ENCODE measurements around the gene ATP1A3.
A peak's percentile ranks its signal among the peaks of the same experiment; 100 is the strongest.
"Not testable (repeated sequence)": the region's sequence is repeated elsewhere in the genome, so short reads cannot be mapped to it uniquely, and the experiment has no call there.

ATP1A3 gene

DNA sequence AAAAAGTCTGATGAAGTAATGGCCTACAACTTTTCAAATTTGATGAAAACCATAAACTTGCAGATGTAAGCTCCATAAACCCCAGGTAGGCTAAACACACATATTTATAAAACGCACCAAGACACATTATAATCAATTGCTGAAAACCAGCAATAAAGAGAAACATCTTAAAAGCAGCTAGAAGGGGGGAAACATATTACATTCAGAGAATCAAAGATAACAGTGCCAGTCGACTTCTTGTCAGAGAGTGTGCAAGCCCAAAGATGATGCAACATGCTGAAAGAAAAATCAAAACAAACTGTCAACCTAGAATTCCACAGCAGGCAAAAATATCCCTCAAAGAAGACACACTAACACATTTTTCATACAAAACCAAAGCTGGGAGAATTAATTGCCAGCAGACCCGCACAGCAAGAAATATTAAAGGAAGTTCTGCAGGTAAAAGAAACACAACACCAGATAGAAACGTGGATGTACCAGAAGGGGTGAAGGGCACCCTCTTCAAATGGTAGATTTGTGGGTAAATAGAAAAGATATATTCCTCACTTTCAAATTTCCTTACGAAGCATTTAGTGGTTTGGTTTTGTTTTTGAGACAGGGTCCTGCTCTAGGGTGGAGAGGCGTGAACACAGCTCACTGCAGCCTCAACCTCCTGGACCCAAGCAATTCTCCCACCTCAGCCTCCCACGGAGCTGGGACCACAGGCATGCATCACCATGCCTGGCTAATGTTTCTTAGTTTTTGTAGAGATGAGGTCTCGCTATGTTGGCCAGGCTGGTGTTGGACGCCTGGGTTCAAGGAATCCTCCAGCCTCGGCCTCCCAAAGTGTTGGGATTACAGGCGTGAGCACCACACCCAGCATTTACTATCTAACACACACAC lies 16.5 kb upstream of the ATP1A3 start:
- DNase-seq (ENCODE audit: low read depth in 2 of 2), result no peak

DNA sequence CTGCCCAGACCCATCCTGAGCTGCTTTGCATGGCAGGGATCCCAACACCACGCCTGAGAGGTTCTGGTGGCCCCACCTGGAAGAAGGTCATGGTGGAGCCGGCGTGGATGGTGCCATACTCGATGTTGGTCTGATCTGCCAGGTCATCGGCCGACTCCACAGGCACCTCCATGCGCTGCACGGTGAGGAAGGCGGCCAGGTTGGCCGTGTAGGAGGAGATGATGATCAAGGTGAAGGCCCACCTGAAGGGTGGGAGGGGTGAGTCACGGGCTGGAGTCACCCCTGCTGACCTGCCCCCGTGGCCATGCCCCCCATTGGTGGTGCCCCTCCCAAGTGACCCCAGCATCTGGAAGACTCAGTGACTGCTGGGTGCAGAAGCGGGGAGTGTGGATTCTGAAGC lies 12.5 kb upstream of the ATP1A3 start:
- DNase-seq (ENCODE audit: low read depth in 2 of 2), result no peak

DNA sequence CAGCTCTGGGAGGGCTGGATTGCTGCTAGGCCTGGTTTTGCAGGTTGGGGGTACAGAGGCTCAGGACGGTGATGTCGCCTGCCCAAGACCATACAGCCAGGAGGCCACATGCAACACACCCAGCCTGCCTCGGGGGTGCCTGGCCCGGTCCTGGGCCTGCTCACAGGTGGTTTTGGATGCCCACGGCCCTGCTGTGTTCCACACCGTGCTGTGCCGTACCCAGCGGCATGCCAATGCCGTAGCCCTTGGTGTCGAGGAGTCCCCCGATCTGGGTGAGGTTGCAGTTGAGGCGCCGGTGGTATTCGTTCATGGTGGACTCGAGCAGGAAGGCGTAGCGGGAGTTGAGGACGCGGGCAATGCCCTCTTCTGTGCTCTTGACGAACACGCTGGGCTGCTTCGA lies 11.5 kb upstream of the ATP1A3 start:
- no peak for DNase-seq (ENCODE audit: low read depth in 2 of 2)

DNA sequence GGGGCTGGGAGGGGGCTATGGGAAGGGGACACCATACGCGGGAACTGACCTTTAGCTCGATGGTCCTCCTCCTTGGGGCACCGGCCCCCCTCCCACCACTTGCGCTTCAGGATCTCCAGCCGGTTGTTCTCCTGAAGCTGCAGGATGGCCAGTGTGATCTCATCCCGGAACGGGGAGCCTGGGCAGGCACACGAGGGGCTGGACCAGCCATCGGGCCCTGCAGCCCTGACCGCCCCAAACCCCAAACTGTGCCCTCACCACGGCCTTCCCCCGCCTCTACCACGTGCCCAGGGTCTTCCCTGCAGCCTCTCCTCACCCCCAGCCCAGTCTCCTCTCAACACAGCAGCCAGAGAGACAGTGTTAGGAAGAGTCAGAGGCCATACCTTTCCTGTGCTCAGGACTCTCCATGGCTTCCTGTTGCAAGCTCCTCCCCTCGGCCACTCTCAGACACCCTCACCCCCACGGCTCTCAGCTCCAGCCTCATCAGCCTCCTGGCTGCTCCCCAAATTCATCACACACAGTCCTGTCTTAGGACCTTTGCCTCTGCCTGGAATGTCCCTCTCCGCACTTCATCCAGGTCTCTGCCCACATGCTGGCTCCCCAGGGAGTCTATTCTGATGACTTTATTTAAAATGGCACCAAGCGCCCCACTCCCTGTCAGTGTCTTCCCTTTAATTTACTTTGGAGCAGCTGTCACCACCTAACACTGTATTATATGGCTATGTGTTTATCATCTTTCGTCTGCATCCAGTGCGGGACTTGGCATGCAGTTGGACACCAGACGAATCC lies 9.7 kb upstream of the ATP1A3 start:
- no peak for DNase-seq (ENCODE audit: low read depth in 2 of 2)

DNA sequence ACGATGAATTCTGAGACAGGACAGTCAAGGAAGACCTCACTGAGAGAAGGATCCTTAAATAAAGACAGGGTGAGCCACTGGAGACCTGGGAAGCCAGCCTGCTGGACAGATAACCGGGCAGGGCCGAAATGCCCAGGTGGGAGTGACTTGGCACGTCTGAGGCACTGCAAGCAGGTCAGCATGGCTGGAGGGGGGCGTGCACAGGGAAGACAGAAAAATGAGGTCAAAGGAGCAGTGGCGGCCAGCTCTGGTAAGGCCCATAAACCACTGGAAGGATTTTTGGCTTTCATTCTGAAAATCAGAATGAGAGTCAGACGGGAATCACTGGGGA lies 5.8 kb upstream of the ATP1A3 start:
- DNase-seq (ENCODE audit: low read depth in 2 of 2), result no peak

DNA sequence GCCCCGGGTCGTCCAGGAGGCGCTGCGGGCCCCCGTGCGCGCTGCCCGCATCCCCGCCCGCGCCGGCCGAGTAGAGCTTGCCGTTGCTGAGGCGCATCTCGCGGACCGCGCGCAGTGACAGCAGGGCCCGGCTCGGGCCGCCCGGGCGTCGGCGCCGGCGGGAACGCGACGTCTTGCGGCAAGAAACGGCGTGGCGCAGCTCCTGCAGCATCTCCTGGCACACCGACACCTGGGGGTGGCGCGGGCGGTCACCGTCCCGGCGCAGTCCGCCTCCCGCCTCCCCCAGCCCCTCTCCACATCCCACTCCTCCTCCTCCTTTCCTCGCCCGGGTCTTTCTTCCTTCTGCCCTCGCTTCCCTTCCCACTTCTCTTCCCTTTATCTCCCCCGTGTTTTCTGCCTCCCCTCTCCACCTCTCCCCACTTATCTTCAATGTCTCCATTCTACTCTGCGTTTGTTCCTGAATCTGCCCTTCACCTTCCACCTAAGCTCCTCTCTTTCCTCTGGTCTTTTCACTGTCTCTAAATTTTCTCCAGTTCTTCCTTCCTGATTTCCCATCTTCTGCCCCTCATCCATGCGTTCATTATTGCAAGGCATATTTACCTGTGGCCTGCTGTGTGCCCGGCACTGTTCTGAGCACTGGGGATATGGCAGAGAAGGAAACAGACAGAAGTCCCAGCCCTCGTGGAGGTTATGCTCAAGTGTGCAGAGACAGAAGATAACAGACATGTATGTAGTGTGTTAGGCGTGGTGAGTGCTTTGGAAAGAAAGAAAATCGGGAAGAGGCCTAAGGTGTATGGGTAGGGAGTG lies 5.2 kb upstream of the ATP1A3 start:
- DNase-seq (ENCODE audit: low read depth in 2 of 2), result no peak

DNA sequence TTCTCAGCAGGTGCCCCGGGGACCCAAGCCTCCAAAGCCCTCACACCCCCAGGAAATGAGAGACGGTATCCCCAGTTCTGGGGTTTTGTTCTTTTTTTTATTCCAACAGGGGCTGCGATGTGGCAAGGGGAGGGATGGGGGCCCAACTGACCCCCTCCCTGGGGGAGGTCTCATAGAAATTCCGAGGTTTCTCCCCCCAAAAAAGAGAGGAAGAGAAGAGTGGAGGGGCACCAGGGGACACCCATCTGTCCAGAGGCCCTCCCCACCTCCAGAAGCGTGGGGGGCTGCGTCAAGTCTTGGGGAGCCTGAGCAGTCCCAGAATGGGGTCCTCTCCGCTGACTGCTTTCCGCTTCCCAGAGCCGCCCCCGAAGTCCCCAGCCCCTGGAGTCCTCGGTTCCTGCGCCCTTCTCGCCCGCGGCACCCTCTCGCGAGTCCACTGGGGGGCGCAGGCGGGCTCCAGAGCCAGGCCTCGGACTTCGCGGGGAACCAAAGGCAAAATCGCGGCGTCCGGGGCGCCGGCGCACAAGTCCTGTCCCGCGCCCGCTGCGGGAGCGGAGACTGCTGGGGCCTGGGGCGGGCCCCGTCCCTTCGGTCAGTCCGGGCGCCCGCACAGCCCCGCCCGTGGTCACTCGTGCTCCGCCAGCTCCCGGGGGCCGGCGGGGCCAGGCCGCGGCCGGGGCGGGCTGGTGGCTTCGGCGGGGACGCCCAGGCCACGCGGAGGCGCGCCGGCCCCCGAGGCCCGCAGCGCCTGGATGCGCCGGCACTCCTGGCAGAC lies 4.4 kb upstream of the ATP1A3 start:
- peak in 1 of 2 experiments; percentile 45 for DNase-seq (ENCODE audit: low read depth in 2 of 2)

DNA sequence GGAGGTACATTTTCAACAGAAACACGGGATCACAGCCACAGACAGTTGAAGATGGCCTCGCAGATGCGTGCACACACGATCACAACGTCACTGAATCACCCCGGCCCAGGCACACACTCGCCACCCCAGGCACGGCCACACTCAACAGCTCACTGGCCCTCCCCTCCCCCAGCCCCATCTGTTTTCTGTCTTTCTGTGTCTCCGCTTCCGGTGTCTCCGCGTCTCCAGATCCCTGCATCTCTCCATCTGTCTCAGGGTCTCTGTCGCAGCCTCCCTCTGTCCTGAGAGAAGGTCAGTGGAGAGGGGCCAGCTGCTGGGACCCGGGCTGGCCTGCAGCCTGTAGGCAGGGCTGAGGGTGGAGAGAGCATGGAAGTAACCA lies 3.8 kb upstream of the ATP1A3 start:
- DNase-seq (ENCODE audit: low read depth in 2 of 2), result no peak

DNA sequence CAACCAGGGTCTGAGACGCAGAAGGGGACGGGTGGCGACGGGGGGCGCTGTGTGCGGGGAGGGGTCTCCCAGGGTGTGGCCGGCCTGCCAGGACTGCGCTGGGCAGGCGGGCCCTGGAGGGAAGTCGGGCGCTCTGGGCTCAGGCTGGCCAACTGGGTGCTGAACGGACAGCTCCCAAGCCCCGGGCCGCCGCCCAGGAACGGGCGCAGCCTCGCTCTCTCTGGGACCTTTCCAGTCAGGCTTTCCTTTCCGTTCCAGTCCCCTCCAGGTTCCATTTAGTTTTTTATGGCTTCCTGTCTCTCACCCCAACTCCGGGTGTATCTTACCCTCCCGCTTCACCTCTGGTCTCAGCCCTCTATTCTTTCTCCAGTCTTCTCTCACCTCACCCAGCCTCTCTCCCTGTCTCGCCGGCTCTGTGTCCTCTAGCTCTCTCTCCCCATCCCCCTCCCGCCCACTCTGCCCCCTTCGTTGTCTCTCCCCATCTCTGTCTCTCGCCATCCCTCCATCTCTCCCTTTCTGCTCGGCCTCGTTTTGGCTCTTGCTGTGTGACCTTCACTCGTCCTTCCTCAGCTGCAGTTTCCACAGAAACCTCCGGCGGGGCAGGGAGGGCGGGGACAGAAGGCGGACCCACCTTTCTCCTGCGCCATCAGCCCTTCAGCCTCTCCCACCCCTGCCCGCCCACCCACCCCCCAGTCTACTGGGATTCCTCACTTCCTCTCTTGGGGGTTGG lies 3.3 kb upstream of the ATP1A3 start:
- no peak for DNase-seq (ENCODE audit: low read depth in 2 of 2)

DNA sequence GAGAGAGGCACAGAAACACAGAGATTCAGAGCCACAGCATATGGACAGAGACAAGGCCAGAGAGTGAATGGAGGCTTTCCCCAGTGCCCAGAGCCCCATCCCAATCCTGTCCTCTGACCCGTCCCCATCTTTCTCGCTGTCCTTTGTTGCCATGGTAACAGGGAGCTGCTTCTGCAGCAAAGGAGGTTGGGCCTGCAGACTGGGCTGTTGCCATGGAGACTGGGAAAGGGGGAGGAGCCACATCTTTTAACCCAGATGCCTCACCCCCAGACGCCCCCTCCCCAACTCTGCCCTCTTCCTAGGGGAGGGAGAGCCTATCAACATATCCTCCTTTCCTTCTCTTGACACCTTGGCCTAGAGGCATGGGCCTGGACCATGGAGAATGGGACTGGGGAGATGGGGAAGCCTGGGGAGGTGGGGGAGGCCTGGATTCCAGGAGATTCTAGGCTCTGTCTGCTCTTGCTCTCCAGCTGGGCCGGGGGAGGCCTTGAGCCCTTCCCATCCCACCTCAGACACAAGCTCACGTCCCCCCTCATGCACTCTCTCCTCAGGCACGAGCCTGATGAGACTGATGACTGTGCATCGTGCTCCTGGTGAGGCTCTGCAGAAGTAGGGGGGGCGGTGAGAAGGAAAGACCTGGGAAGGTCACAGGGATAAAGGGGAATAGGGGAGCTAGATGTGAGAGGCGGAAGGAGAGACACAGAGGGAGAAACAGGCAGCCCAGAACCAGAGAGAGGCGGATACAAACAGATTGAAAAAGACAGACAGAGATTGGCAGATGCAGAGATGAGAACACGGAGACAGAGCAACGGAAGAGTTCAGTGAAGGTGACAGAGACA lies 2.1 kb upstream of the ATP1A3 start:
- no peak for DNase-seq (ENCODE audit: low read depth in 2 of 2)

DNA sequence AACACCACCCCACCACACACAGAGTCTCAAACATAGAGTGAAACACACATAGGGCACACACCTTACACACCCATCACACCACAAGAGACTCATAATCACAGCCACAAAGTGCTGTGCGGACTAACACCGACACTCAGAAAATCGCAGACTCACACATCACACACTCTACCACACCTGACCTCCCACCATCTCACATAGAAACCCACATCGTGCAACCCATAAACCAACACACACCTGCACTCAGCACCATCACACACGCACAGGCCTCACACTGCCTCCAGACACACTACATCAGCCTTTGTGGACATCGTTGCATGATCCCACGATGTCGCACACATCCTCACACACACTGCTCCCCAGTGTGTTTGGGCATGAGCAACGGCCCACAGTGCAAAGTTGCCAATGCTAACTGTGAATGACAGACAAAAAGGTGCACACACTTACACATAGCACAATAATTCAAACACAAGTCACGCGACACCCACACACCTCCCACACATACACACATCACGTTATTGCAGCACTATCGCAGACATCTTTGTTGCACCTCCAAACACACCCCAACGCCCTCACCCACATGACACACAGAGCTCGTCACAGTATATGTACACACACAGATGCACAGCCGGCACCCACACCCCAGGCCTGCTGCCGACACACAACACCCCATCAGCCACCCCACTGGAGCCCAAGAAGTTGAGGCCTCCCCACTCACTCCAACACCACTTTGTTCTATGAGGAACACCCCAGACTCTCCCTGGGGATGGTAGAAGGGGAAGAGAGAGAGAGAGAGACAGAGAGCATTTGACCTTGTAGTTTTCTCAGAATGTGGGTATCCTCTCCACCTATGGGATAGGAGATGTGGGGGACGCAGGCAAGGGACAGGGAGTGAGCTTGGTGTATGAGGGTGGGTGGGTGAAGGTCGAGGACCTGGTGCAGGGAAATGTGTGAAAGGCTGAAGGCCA lies 1.2 kb upstream of the ATP1A3 start:
- DNase-seq (ENCODE audit: low read depth in 2 of 2), result no peak

DNA sequence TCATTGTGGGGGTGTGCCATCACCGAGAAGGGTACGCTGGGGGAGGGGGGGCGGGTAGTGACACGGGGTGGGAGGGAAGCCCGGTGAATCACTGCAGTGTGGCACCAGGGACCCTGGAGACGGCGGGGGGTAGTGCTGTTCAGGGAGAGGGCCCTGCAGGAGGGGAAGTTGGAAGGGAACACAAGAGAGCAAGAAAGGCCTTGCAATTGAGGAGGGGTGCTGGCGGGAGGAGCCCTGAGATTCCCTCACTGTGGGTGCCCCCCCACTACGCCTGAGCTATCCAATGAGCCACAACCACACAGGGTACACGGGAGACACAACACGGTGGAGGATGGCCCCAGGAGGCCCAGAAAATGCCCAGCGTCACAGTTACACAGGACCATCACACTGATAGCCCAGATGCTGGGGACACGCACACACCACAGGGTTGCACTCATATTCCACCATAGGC lies 516 bp upstream of the ATP1A3 start:
- DNase-seq (ENCODE audit: low read depth in 2 of 2), result no peak

DNA sequence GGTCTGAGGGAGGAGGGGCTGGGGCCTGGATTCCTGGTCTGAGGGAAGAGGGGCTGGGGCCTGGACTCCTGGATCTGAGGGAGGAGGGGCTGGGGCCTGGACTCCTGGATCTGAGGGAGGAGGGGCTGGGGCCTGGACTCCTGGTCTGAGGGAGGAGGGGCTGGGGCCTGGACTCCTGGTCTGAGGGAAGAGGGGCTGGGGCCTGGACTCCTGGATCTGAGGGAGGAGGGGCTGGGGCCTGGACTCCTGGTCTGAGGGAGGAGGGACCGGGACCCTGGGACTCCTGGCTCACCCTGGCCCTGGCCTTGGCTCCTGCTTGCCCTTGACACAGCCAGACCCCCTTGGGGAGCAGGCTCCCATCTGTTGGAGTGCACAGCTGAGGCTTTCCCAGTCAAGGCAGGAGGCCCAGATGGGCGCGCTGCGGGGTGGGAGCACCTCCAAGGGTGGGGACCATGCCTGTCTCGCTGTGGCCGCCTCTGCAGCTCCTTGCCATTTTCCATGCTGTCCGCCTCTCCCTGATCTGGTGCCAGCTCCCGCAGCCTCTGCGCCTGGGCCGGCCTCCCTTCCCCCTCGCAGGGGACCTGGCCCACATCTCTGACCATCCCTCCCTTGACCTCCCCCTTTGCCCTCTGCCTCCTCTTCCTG lies 2.0 kb downstream of the ATP1A3 start:
- DNase-seq (ENCODE audit: low read depth in 2 of 2), result not testable (repeated sequence)

DNA sequence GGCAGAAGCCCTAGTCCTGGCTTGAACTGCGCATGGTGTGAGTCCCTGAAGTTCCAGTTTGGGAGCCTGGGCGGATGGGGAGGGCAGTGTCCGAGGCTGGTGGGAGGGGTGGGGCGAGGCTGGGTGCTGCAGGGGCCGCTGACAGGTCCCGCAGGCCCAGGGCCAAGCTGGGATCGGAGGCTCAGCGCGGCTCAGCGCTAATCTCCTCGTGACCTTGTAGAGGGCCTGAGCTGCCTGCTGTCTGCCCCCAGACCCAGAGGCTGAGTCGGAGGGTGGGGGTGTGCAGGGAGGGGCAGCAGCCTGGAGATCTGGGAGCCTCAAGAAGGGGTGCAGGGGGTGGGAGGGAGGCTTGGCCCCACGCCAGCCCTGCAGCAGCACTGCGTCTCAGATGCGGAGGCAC lies 3.0 kb downstream of the ATP1A3 start:
- DNase-seq (ENCODE audit: low read depth in 2 of 2), result no peak

DNA sequence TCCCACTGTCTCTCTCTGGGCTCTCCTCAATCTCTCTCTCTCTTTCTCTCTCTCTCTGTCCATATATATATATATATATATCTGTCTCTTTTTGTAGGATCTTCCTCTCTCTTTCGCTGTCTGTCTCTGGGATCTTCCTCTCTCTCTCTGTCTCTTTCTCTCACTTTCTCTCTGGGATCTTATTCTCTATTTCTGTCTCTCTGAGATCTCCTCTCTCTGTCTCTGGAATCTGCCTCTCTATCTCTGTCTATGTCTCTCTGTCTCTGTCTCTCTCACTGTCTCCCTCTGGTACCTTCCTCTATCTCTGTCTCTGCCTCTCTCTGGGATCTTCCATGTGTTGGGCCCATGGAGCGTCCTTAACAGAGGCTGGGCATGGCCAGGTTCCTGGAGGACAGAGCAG lies 3.4 kb downstream of the ATP1A3 start:
- no peak for DNase-seq (ENCODE audit: low read depth in 2 of 2)

DNA sequence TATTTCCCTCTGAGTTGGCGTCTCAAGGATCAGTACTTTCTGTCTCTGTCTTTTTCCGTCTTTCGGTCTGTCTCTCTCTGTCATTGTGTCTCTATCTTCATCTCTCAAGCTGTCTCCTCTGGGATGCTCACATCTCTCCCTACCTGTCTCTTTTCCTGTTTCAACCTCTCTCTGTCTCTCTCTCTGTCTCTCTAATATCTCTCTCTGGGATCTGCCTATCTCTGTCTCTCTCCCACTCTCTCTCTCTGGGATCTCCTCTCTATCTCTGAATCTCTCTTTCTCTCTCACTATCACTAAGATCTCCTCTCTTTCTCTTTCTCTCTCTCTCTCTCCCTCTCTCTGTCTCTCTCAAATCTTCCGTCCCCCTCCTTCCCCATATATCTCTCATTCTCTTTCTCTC lies 4.0 kb downstream of the ATP1A3 start:
- DNase-seq (ENCODE audit: low read depth in 2 of 2), result no peak

DNA sequence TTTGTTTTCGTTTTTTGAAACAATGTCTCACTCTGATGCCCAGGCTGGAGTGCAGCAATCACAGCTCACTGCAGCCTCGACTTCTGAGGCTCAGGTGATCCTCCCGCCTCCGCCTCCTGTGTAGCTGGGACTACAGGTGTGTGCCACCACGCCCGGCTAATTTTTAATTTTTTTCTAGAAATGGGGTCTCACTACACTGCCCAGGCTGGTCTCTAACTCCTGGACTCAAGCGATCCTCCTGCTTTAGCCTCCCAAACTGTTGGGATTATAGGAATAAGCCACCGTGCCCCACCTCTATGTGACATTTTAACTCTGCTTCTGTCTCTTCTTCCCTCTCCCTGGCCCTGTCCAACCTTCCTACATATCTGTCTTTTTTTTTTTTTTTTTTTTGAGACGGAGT lies 5.1 kb downstream of the ATP1A3 start:
- DNase-seq (ENCODE audit: low read depth in 2 of 2), result no peak

DNA sequence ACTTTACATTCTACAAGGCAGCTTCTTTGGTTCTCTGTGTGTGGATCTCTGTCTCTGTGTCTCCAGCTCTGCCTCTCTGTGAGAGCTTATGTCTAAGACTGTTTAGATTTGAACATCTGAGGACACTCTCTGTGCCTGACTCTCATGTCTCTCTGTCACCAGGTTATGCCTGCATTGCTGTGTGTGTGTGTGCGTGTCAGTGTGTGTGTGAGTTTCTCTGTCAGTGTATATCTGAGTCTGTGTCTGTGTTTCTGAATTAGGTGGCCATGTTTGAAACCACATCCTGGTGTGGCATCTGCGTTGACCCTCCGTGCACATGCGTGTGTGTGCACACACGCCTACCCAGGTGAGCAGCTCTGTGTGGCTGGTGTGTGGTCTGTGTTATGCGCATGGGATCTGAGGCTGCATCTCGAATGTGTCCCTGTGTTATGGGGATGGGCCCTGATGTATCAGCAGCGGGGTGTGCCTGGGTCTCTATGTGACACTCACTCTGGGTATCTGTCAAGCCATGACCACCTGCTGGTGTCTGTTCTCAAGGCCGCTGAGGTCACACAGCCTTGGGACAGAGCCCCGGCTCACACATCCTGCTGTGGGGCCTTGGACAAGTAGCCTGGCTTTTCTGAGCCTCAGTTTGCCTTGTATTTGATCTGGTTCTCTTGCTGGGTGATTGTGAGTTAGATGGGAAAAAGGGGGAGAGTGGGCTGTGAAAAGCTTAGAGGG lies 6.7 kb downstream of the ATP1A3 start:
- no peak for DNase-seq (ENCODE audit: low read depth in 2 of 2)
